Adrenal gland (tissue), 5 donors: ENCODE data around the gene TACO1.

Experiments used
- CTCF ChIP-seq, 6 experiments: fragments of 450-650 bp in 4 of 6; fragments of 200-600 bp in 2 of 6; sonication (generic) in 1 of 6; IDR thresholded peaks; 1 replicate in 5 of 6; 2 replicates in 1 of 6; pipeline versions ENCODE4 v1.5.1 to v1.8.0; 2016 to 2021; ENCODE audit warnings: antibody characterized with exemption in 6 of 6, mild to moderate bottlenecking in 2 of 6, moderate library complexity in 1 of 6
- POLR2A ChIP-seq, 2 donors: fragments of 450-650 bp; IDR thresholded peaks; one replicate each; pipeline ENCODE4 v1.6.1; 2017; ENCODE audit warnings: antibody characterized with exemption in 2 of 2, mild to moderate bottlenecking in 2 of 2, moderate library complexity in 1 of 2
- donor health status: DM: no; HTN: no; CAD: no.

GRCh38 chr17:63598281-63598680 is 2.4 kb upstream of the TACO1 start:
- TF ChIP-seq CTCF (IDR thresholded peaks at IDR 0.05) = no peak
- TF ChIP-seq POLR2A (IDR thresholded peaks at IDR 0.05) = no peak
